GM13976 (cell line): Measurements from ENCODE around the gene EAF2.
A peak's percentile ranks its signal among the peaks of the same experiment; 100 is the strongest.

ENCODE experiments used
- DNase-seq: peaks from one replicate; pipeline ENCODE4 v3.0.0; 2012; ENCODE audit warnings: low spot score
- CTCF ChIP-seq: IDR thresholded peaks from 2 replicates; pipeline ENCODE4 v1.5.1; 2012; ENCODE audit warnings: borderline replicate concordance, mild to moderate bottlenecking; ENCODE audit not compliant: insufficient read depth; ENCODE audit errors: extremely low read depth, missing control alignments, control extremely low read depth
- in situ Hi-C: fragments of 300-500 bp; cut with MboI; formaldehyde crosslinking; loops from one replicate; pipeline ENCODE4 v1.12.0; 2022; ENCODE audit warnings: low sequenced_read_pairs, mixed read lengths, inconsistent platforms; ENCODE audit not compliant: unreplicated experiment

EAF2 gene

GRCh38 chr3:121834671-121835464 lies at the start of gene EAF2, which contains the start of gene IQCB1:
EAF2 (plus strand) TSS chr3:121835209; CDS start chr3:121835286, 77 bp downstream.
IQCB1 (minus strand) TSS chr3:121835060; CDS start chr3:121828960, 6,100 bp downstream.
- DNase-seq, result peak; percentile 99
- TF ChIP-seq CTCF, result no peak
- in situ Hi-C loops, result no loop called here

DNA sequence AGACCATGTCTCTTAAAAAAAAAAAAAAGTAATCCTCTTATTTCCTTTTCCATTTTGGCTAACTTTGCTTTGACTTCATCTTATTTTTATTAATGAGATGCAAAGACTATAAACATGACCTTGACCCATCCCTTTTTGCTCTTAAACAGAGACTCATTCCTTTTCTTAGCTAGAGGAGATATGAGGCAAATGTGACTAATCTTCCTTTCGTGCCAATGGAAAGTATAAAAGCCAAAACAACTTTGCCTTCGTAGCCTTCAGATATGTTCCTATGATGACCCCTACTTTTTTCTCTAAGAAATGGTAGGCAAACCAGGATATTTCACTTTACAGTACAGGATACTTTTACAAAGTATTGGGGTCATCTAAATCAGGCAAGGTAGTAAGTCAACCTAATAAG lies 48.5 kb upstream of the EAF2 start:
- in situ Hi-C loops, result no loop called here
- no peak for DNase-seq
- no peak for TF ChIP-seq CTCF

DNA sequence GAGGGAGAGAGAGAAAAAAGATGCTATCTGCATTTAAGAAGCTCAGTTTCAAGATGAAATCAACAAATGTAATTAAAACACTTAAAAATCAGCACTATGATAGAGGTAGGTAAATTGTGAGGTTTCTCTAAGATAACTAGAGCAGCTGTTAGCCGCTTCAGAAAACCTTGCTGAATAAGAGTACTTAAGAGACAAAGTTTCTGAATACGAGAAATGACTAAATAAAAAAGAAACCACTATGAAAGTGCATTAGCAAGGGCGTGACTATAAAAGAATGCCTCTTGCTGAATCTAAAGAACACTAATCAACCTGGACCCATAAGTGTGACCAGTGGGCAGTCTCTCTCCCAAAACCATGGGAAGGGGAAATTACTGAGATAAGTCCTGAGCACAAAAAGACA lies 41.9 kb upstream of the EAF2 start:
- in situ Hi-C loops, result no loop called here

GRCh38 chr3:121794264-121794983 lies 40.6 kb upstream of the EAF2 start:
- no peak for TF ChIP-seq CTCF
- in situ Hi-C loops, result no loop called here
- DNase-seq, result no peak

More for the DNA sequence above, 41.9 kb upstream of the EAF2 start:
- no peak for TF ChIP-seq CTCF
- DNase-seq, result peak; percentile 46

DNA sequence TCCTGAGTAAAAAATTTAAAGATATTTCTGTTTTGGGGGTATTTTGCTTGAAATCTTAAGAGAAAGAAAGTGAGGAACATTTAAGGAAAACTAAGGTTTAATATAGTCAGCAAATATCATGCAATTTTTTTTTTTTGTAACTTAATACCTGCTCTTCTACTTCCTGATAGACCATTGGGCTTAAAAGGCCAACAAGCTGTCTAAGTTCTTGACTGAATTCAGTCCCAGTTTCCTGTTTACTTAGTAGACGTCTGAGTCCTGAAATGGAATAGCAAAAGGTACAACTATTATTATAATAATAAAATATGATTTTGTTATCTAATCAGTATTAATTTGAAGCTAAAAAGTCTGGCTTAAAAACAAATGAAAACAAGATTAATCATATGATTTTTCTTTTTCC lies 38.0 kb upstream of the EAF2 start:
- no peak for DNase-seq
- no peak for TF ChIP-seq CTCF
- in situ Hi-C loops, result no loop called here

GRCh38 chr3:121800906-121801305 lies 34.1 kb upstream of the EAF2 start:
- in situ Hi-C loops, result no loop called here
- DNase-seq, result no peak
- no peak for TF ChIP-seq CTCF
